Astrocyte of the hippocampus (primary cell): Measurements from ENCODE around the gene RFX8.
A peak's percentile ranks its signal among the peaks of the same experiment; 100 is the strongest.
"Not testable (repeated sequence)": the region's sequence is repeated elsewhere in the genome, so short reads cannot be mapped to it uniquely, and the experiment has no call there.

Experiments used
- DNase-seq: peaks from one replicate; pipeline ENCODE4 v3.0.0; 2011; ENCODE audit warnings: low read depth, low spot score

The RFX8 gene

DNA sequence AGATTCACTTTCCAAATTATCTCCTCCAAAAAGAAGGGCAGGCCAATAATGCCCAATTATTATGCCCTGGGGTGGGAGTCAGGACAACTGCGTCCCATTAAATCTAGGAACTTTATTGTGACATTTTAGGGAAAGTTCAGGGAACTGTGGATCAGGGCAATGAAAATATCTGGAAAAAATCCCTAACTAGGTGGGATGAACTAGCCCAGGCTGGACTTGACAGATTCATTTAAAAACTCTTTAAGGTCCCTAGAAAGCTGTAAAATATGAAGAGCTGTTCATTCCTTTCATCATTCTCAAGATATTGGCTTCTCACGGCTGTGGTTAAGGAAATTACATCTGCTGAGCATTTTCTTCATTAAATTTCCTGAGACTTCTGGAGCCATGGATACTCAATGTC, 95.8 kb downstream of the RFX8 start:
- DNase-seq, result no peak

GRCh38 chr2:101375653-101376052, 99.3 kb downstream of the RFX8 start:
- no peak for DNase-seq

- DNase-seq, result peak; percentile 12
Measured at GRCh38 chr2:101374821-101375561, 99.9 kb downstream of the RFX8 start.

DNA sequence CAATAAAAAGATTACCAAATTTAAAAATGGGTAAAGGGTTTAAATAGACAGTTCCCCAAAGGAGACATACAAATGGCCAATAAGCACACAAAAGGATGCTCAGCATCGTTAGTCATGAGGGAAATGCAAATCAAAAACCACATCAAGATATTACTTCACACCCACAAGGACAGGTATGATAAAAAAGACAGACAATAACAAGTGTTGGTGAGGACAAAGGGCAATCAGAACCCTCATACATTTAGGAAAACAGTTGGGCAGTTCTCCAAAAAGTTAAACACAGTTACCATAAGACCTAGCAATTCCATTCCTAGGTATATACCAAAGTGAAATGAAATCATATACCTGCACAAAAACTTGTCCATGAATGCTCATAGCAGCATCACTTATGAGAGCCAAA, 102.1 kb downstream of the RFX8 start:
- no peak for DNase-seq

DNA sequence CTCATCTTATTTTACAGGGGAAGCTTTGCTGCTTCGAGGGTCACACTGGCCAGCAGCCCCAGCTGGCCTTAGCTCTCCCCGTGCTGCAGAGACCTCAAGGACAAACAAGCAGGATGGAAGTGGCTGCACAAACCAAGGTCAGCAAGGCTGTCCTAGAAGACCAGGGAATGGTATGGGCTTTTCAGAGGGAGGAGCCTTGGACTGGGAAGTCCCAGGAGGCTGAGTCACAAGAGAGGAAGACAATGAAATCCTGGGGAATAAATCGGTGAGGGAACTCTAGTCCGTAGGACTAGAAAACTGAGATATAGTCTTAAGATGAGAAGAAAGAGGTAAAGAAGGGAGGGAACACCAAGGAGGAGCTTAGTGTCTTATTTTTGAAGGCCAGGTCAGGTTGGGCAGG, 103.3 kb downstream of the RFX8 start:
- DNase-seq, result no peak

DNA sequence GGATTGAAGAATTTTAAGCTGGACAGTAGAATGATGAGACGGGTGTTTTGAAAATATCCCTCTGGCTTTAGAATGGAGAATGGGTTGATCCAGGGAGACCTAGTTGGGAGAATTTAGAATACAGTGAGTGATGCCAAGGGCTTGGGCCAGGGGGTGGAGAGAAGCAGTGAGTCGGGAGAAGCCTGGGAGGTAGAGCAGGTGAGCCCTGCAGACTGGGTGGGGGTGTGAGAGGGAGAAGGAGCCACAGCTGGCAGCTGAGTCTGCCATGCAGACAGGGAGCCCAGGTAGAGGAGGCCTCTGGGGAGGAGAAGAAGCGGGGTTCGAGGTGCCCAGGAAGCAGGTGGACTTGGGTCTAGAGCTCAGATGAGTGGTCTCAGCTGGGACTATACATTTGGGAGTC, 105.8 kb downstream of the RFX8 start:
- DNase-seq, result no peak

GRCh38 chr2:101368376-101368775, 106.5 kb downstream of the RFX8 start:
- DNase-seq, result no peak

- DNase-seq, result no peak
Measured at GRCh38 chr2:101367508-101367907, 107.4 kb downstream of the RFX8 start.

DNA sequence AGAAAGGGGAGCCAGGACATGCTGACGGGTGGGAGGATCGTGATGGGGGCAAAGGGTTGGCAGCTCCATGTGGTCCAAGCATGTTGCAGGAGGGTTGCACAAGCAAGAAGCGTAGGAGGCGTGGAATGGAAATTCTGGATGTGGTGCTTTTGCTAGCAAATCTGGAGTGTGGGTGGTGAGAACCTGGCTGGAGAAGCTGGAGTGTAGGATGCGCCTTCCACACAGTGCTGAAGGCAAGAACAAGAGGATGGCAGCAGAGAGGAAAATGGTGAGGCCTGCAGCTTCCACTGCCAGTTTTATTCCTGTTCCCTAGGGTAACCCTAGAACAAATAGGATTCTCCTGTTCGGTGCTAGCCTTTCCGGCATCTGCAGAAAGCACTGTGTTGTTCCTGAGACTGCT, 110.0 kb downstream of the RFX8 start:
- no peak for DNase-seq

- no peak for DNase-seq
Measured at GRCh38 chr2:101362777-101363176, 112.1 kb downstream of the RFX8 start.

GRCh38 chr2:101362316-101362715, 112.6 kb downstream of the RFX8 start:
- DNase-seq, result no peak

GRCh38 chr2:101361522-101361921, 113.4 kb downstream of the RFX8 start:
- DNase-seq, result no peak

- DNase-seq, result no peak
Measured at GRCh38 chr2:101361121-101361520, 113.8 kb downstream of the RFX8 start.

- DNase-seq, result peak; percentile 55
Measured at GRCh38 chr2:101360232-101360631, 114.7 kb downstream of the RFX8 start.

- DNase-seq, result no peak
Measured at GRCh38 chr2:101359410-101359954, 115.4 kb downstream of the RFX8 start.

GRCh38 chr2:101357376-101357775, 117.5 kb downstream of the RFX8 start:
- DNase-seq, result no peak

DNA sequence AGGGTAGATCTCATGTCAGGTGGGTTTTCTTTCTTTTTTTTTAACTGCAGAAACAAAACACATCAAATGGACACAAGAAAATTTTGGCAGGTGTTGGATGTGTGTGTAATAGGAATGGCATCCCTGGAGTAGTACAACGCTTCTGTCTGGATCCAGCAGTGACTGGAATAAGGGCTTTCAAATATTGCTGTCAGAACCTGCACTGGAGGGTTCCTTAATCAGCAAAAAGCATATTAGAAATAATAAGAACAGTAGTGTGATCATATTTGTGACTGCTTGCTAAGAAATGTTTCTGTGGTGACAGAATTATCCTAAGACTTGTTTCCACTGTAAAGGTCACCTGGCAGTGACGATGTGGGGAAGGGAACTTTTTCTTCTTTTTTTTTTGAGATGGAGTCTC, 118.4 kb downstream of the RFX8 start:
- peak; percentile 60 for DNase-seq

GRCh38 chr2:101356055-101356454, 118.9 kb downstream of the RFX8 start:
- no peak for DNase-seq

DNA sequence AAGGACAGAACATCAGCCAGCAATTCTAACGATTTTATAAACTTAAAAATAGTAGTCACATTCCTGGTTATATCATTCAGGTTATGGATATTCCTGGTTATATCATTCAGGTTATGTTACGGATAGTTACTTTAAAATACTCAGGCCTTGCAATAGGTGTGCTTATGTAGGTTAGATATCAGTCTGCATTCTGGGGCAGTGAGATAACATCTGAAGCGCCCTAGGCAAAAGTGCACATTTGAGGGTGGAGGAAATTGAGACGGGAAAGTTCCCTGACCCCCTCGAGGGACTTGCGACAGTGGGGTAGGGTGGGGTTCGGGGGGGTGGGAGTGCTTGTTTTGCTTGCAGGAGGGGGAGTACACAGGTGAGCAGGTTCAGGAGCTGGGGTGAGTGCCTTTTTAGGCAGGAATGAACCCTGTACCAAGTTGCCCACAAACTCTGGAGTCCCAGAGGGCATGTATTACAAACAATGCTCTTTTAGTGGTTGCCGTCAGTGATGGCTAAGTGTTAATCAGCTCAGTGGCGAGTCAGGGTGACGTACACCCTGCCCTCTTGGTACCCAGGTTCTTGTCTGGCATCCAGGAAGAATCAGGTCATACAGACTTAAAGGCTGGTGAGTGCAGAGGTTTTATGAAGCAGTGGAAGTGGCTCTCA, 119.4 kb downstream of the RFX8 start:
- no peak for DNase-seq

- no peak for DNase-seq
Measured at GRCh38 chr2:101354420-101355311, 120.2 kb downstream of the RFX8 start.

DNA sequence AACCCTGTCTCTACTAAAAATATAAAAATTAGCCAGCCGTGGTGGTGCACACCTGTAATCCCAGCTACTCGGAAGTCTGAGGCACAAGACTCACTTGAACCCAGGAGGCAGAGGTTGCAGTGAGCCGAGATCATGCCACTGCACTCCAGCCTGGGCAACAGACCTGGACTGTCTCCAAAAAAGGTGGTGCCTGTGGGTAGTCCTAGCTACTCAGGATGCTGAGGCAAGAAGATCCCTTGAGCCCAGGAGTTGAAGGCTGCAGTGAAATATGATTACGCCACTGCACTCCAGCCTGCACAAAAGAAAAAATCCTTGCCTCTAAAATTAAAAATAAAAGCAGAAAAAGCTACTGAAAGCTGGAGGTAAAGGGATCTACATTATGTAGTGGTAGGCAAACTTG, 122.3 kb downstream of the RFX8 start:
- not testable (repeated sequence) for DNase-seq

- DNase-seq, result no peak
Measured at GRCh38 chr2:101351207-101351606, 123.7 kb downstream of the RFX8 start.
